Measurements from ENCODE around the gene CD244. TPM values are rescaled to one million over a fixed set of nuclear protein-coding genes. Genes with fewer than 3 reads are reported as not detected.

The CD244 gene
- total and polyA plus RNA-seq, 9 donors, result 0.13 to 1.3 (median 0.30) TPM

- Histone ChIP-seq H3K36me3 (ENCODE audit: control insufficient read depth, insufficient read depth, low read length) (no peaks in the 10 kb centered on the region), H3K4me1 (ENCODE audit: control insufficient read depth, insufficient read depth, low read length) (no peaks in the 10 kb centered on the region), H3K4me3 (ENCODE audit: low read length) (no peak overlapping the region), H3K27me3 (ENCODE audit: control insufficient read depth, insufficient read depth, low read length) (no peaks in the 10 kb centered on the region), H3K9me3 (replicated peaks; ENCODE audit: control insufficient read depth, low read depth, low read length) (no peaks in the 10 kb centered on the region), H3K27ac (ENCODE audit: low read length) (no peak overlapping the region)
- WGBS (ENCODE audit: insufficient coverage), result no CpG with 5 or more reads among the region's 2 CpGs
- no peak for DNase-seq
Observed at GRCh38 chr1:160864173-160864572, 1.5 kb upstream of the CD244 start.

DNA sequence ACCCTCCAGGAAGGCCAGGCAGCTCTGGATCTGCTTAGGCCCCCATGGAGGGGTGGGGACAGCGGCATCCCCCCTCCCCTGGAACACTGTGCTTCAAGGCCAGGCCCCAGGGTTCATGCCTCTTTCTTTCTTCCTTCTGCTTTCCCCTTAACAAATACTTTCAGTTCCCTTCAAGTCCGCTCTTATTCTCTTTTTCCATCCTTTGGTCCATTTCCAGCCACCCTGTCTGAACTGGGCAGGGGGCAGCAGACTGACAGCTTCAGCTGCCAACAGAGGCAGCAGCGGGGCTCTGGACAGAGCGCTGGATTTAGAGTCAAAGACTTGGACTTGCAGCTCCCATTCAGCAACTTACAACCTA is 1.1 kb upstream of the CD244 start:
- H3K4me3 ChIP-seq (ENCODE audit: low read length), result no peak overlapping the region
- WGBS (ENCODE audit: insufficient coverage), result 75% methylated on average over 4 of the region's 4 CpGs
- H3K27ac ChIP-seq (ENCODE audit: low read length), result no peak overlapping the region
- no peaks in the 10 kb centered on the region for H3K36me3 ChIP-seq (ENCODE audit: control insufficient read depth, insufficient read depth, low read length)
- no peaks in the 10 kb centered on the region for H3K9me3 ChIP-seq (replicated peaks; ENCODE audit: control insufficient read depth, low read depth, low read length)
- DNase-seq, result peak; percentile 48
- H3K27me3 ChIP-seq (ENCODE audit: control insufficient read depth, insufficient read depth, low read length), result no peaks in the 10 kb centered on the region
- no peaks in the 10 kb centered on the region for H3K4me1 ChIP-seq (ENCODE audit: control insufficient read depth, insufficient read depth, low read length)

GRCh38 chr1:160863061-160863773 is 530 bp upstream of the CD244 start:
- H3K27ac ChIP-seq (ENCODE audit: low read length), result no peak overlapping the region
- WGBS (ENCODE audit: insufficient coverage), result 71% methylated on average over 5 of the region's 11 CpGs

GRCh38 chr1:160860840-160861505 is 1.7 kb downstream of the CD244 start:
- H3K9me3 ChIP-seq (replicated peaks; ENCODE audit: control insufficient read depth, low read depth, low read length), result no peaks in the 10 kb centered on the region
- no peak for DNase-seq
- H3K4me1 ChIP-seq (ENCODE audit: control insufficient read depth, insufficient read depth, low read length), result no peaks in the 10 kb centered on the region
- H3K36me3 ChIP-seq (ENCODE audit: control insufficient read depth, insufficient read depth, low read length), result no peaks in the 10 kb centered on the region
- no peaks in the 10 kb centered on the region for H3K27me3 ChIP-seq (ENCODE audit: control insufficient read depth, insufficient read depth, low read length)
- no peak overlapping the region for H3K4me3 ChIP-seq (ENCODE audit: low read length)
- H3K27ac ChIP-seq (ENCODE audit: low read length), result no peak overlapping the region
- WGBS (ENCODE audit: insufficient coverage), result 72% methylated on average over 3 of the region's 5 CpGs

More at GRCh38 chr1:160863061-160863773, 530 bp upstream of the CD244 start:
- H3K9me3 ChIP-seq (replicated peaks; ENCODE audit: control insufficient read depth, low read depth, low read length), result no peaks in the 10 kb centered on the region
- H3K27me3 ChIP-seq (ENCODE audit: control insufficient read depth, insufficient read depth, low read length), result no peaks in the 10 kb centered on the region
- H3K36me3 ChIP-seq (ENCODE audit: control insufficient read depth, insufficient read depth, low read length), result no peaks in the 10 kb centered on the region
- DNase-seq, result no peak
- no peak overlapping the region for H3K4me3 ChIP-seq (ENCODE audit: low read length)
- no peaks in the 10 kb centered on the region for H3K4me1 ChIP-seq (ENCODE audit: control insufficient read depth, insufficient read depth, low read length)

GRCh38 chr1:160859166-160859565 is 3.5 kb downstream of the CD244 start:
- DNase-seq, result peak; percentile 23
- 93% methylated on average over 1 of the region's 5 CpGs for WGBS (ENCODE audit: insufficient coverage)
- H3K27ac ChIP-seq (ENCODE audit: low read length), result no peak overlapping the region
- no peaks in the 10 kb centered on the region for H3K4me1 ChIP-seq (ENCODE audit: control insufficient read depth, insufficient read depth, low read length)
- no peaks in the 10 kb centered on the region for H3K9me3 ChIP-seq (replicated peaks; ENCODE audit: control insufficient read depth, low read depth, low read length)
- H3K36me3 ChIP-seq (ENCODE audit: control insufficient read depth, insufficient read depth, low read length), result no peaks in the 10 kb centered on the region
- no peaks in the 10 kb centered on the region for H3K27me3 ChIP-seq (ENCODE audit: control insufficient read depth, insufficient read depth, low read length)
- H3K4me3 ChIP-seq (ENCODE audit: low read length), result no peak overlapping the region

- WGBS (ENCODE audit: insufficient coverage), result 60% methylated on average over 1 of the region's 3 CpGs
- no peaks in the 10 kb centered on the region for H3K4me1 ChIP-seq (ENCODE audit: control insufficient read depth, insufficient read depth, low read length)
- no peak overlapping the region for H3K4me3 ChIP-seq (ENCODE audit: low read length)
- H3K36me3 ChIP-seq (ENCODE audit: control insufficient read depth, insufficient read depth, low read length), result no peaks in the 10 kb centered on the region
- H3K27ac ChIP-seq (ENCODE audit: low read length), result no peak overlapping the region
- no peaks in the 10 kb centered on the region for H3K9me3 ChIP-seq (replicated peaks; ENCODE audit: control insufficient read depth, low read depth, low read length)
- DNase-seq, result no peak
- H3K27me3 ChIP-seq (ENCODE audit: control insufficient read depth, insufficient read depth, low read length), result no peaks in the 10 kb centered on the region
Observed at GRCh38 chr1:160858507-160858906, 4.2 kb downstream of the CD244 start.

GRCh38 chr1:160858097-160858496 is 4.6 kb downstream of the CD244 start:
- no CpG with 5 or more reads among the region's 4 CpGs for WGBS (ENCODE audit: insufficient coverage)
- peak; percentile 43 for DNase-seq
- H3K4me1 ChIP-seq (ENCODE audit: control insufficient read depth, insufficient read depth, low read length), result no peaks in the 10 kb centered on the region

GRCh38 chr1:160855181-160855981 is 7.3 kb downstream of the CD244 start:
- WGBS (ENCODE audit: insufficient coverage), result 73% methylated on average over 5 of the region's 9 CpGs
- H3K27ac ChIP-seq (ENCODE audit: low read length), result no peak overlapping the region
- H3K4me3 ChIP-seq (ENCODE audit: low read length), result no peak overlapping the region

More at GRCh38 chr1:160858097-160858496, 4.6 kb downstream of the CD244 start:
- Histone ChIP-seq H3K4me3 (ENCODE audit: low read length) (no peak overlapping the region), H3K27me3 (ENCODE audit: control insufficient read depth, insufficient read depth, low read length) (no peaks in the 10 kb centered on the region), H3K27ac (ENCODE audit: low read length) (no peak overlapping the region), H3K9me3 (replicated peaks; ENCODE audit: control insufficient read depth, low read depth, low read length) (no peaks in the 10 kb centered on the region), H3K36me3 (ENCODE audit: control insufficient read depth, insufficient read depth, low read length) (no peaks in the 10 kb centered on the region)

GRCh38 chr1:160853754-160854153 is 8.9 kb downstream of the CD244 start:
- Histone ChIP-seq H3K27ac (ENCODE audit: low read length) (no peak overlapping the region), H3K36me3 (ENCODE audit: control insufficient read depth, insufficient read depth, low read length) (no peaks in the 10 kb centered on the region), H3K9me3 (replicated peaks; ENCODE audit: control insufficient read depth, low read depth, low read length) (no peaks in the 10 kb centered on the region), H3K4me3 (ENCODE audit: low read length) (no peak overlapping the region), H3K4me1 (ENCODE audit: control insufficient read depth, insufficient read depth, low read length) (no peaks in the 10 kb centered on the region), H3K27me3 (ENCODE audit: control insufficient read depth, insufficient read depth, low read length) (no peaks in the 10 kb centered on the region)
- no peak for DNase-seq
- WGBS (ENCODE audit: insufficient coverage), result 55% methylated on average over 2 of the region's 2 CpGs

More at GRCh38 chr1:160855181-160855981, 7.3 kb downstream of the CD244 start:
- H3K27me3 ChIP-seq (ENCODE audit: control insufficient read depth, insufficient read depth, low read length), result no peaks in the 10 kb centered on the region
- no peak for DNase-seq
- H3K9me3 ChIP-seq (replicated peaks; ENCODE audit: control insufficient read depth, low read depth, low read length), result no peaks in the 10 kb centered on the region
- H3K36me3 ChIP-seq (ENCODE audit: control insufficient read depth, insufficient read depth, low read length), result no peaks in the 10 kb centered on the region
- no peaks in the 10 kb centered on the region for H3K4me1 ChIP-seq (ENCODE audit: control insufficient read depth, insufficient read depth, low read length)

GRCh38 chr1:160853014-160853413 is 9.7 kb downstream of the CD244 start:
- no CpG with 5 or more reads among the region's 3 CpGs for WGBS (ENCODE audit: insufficient coverage)
- no peak for DNase-seq
- Histone ChIP-seq H3K27ac (ENCODE audit: low read length) (no peak overlapping the region), H3K4me1 (ENCODE audit: control insufficient read depth, insufficient read depth, low read length) (no peaks in the 10 kb centered on the region), H3K9me3 (replicated peaks; ENCODE audit: control insufficient read depth, low read depth, low read length) (no peaks in the 10 kb centered on the region), H3K36me3 (ENCODE audit: control insufficient read depth, insufficient read depth, low read length) (no peaks in the 10 kb centered on the region), H3K4me3 (ENCODE audit: low read length) (no peak overlapping the region), H3K27me3 (ENCODE audit: control insufficient read depth, insufficient read depth, low read length) (no peaks in the 10 kb centered on the region)
